SK-N-SH (cell line): ENCODE data around the gene GPATCH2L. TPM values are rescaled to one million over a fixed set of nuclear protein-coding genes. Genes with fewer than 3 reads are reported as not detected.

Experiments used
- CTCF ChIA-PET: fragments of 300-600, 350-600 bp; formaldehyde crosslinking; extraction: SDS; loops from one replicate; lab custom pipeline; 2021; lab: Yijun Ruan, JAX
- POLR2A ChIA-PET: fragments of 350-600 bp; sonication (Branson Sonifier 250); formaldehyde crosslinking; extraction: SDS; loops from one replicate; lab custom pipeline; 2020; ENCODE audit warnings: antibody characterized with exemption, inconsistent platforms; lab: Yijun Ruan, JAX
- DNase-seq: peaks from one replicate; pipeline ENCODE4 v3.0.0; 2012
- H2AFZ ChIP-seq: fragments of 200-600 bp; sonication (generic); 2 replicates; pipeline ENCODE4 v1.8.1; 2016; ENCODE audit warnings: antibody characterized with exemption, mild to moderate bottlenecking, low read depth
- H3F3A ChIP-seq: fragments of 200-600 bp; sonication (generic); replicated peaks from 2 replicates; pipeline ENCODE3; 2016; ENCODE audit warnings: antibody characterized with exemption, mild to moderate bottlenecking; ENCODE audit not compliant: insufficient read depth
- H3K27ac ChIP-seq, 2 experiments: fragments of 200-500 bp in 1 of 2; fragments of 200-600 bp in 1 of 2; sonication (Bioruptor generic) in 1 of 2; sonication (generic), shearing (Covaris generic) in 1 of 2; 2 replicates each; pipeline versions ENCODE4 v1.5.1 to v1.6.1; 2014 to 2016; ENCODE audit warnings: low read depth in 2 of 2, inconsistent platforms in 1 of 2, low read length in 1 of 2, mild to moderate bottlenecking in 1 of 2, mixed read lengths in 1 of 2
- H3K27me3 ChIP-seq: fragments of 200-600 bp; sonication (generic), shearing (Covaris generic); 2 replicates; pipeline ENCODE4 v1.6.1; 2016; ENCODE audit warnings: mixed run types; ENCODE audit not compliant: insufficient read depth
- H3K36me3 ChIP-seq, 2 experiments: fragments of 200-500 bp in 1 of 2; fragments of 200-600 bp in 1 of 2; sonication (Bioruptor generic) in 1 of 2; sonication (generic) in 1 of 2; replicated peaks in 1 of 2; 2 replicates each; pipeline versions ENCODE3 to v1.5.1; 2014 to 2016; ENCODE audit warnings: low read length in 1 of 2, mild to moderate bottlenecking in 1 of 2; ENCODE audit not compliant: insufficient read depth in 2 of 2, control insufficient read depth in 1 of 2
- H3K4me1 ChIP-seq, 2 experiments: fragments of 200-500 bp in 1 of 2; fragments of 200-600 bp in 1 of 2; sonication (Bioruptor generic) in 1 of 2; sonication (generic), shearing (Covaris generic) in 1 of 2; 2 replicates each; pipeline versions ENCODE4 v1.5.1 to v1.6.1; 2014 to 2016; ENCODE audit warnings: low read depth in 1 of 2, low read length in 1 of 2, mixed run types in 1 of 2; ENCODE audit not compliant: insufficient read depth in 2 of 2, control insufficient read depth in 1 of 2
- H3K4me2 ChIP-seq: fragments of 200-600 bp; sonication (generic), shearing (Covaris generic); 2 replicates; pipeline ENCODE4 v1.6.1; 2017; ENCODE audit warnings: mixed run types
- H3K4me3 ChIP-seq, 2 experiments: fragments of 200-500 bp in 1 of 2; fragments of 200-600 bp in 1 of 2; sonication (Bioruptor generic) in 1 of 2; sonication (generic), shearing (Covaris generic) in 1 of 2; 2 replicates each; pipeline versions ENCODE4 v1.5.1 to v1.8.1; 2014 to 2016; ENCODE audit warnings: low read depth in 2 of 2, inconsistent platforms in 1 of 2, low read length in 1 of 2, mild to moderate bottlenecking in 1 of 2, mixed read lengths in 1 of 2, moderate library complexity in 1 of 2
- H3K79me2 ChIP-seq: fragments of 200-600 bp; sonication (generic); 2 replicates; pipeline ENCODE4 v1.8.1; 2017; ENCODE audit warnings: mild to moderate bottlenecking; ENCODE audit not compliant: insufficient read depth
- H3K9ac ChIP-seq: fragments of 200-600 bp; sonication (generic); 2 replicates; pipeline ENCODE4 v1.6.1; 2017; ENCODE audit warnings: mixed run types
- H3K9me2 ChIP-seq: fragments of 200-600 bp; sonication (generic); 2 replicates; pipeline ENCODE4 v1.6.1; 2017; ENCODE audit warnings: mixed run types
- H3K9me3 ChIP-seq: fragments of 200-600 bp; sonication (generic); 2 replicates; pipeline ENCODE4 v1.6.1; 2017; ENCODE audit warnings: mixed run types, mild to moderate bottlenecking, moderate library complexity
- H4K20me1 ChIP-seq: fragments of 200-600 bp; sonication (generic); 2 replicates; pipeline ENCODE4 v1.6.1; 2017; ENCODE audit warnings: mild to moderate bottlenecking, mixed run types; ENCODE audit not compliant: insufficient read depth
- EP300 ChIP-seq, 2 experiments: IDR thresholded peaks; 2 replicates each; pipeline versions ENCODE4 v1.4.0 to v1.6.1; 2012; ENCODE audit warnings: borderline replicate concordance in 1 of 2, low read depth in 1 of 2, low read length in 1 of 2
- FOSL2 ChIP-seq: IDR thresholded peaks from 2 replicates; pipeline ENCODE4 v1.4.0; 2012; ENCODE audit warnings: low read depth, mild to moderate bottlenecking, moderate library complexity, borderline replicate concordance
- FOXM1 ChIP-seq: IDR thresholded peaks from 2 replicates; pipeline ENCODE4 v1.4.0; 2012; ENCODE audit warnings: low read depth, mild to moderate bottlenecking
- GATA2 ChIP-seq: sonication (generic); formaldehyde crosslinking; IDR thresholded peaks from 2 replicates; pipeline ENCODE4 v1.5.0; 2020; ENCODE audit warnings: mild to moderate bottlenecking, missing genetic modification reagents
- MXI1 ChIP-seq: IDR thresholded peaks from 2 replicates; pipeline ENCODE4 v1.6.1; 2012; ENCODE audit warnings: mild to moderate bottlenecking, low read depth, low read length, improper control_type of control experiment
- POLR2AphosphoS5 ChIP-seq: IDR thresholded peaks from 2 replicates; pipeline ENCODE4 v1.6.1; 2012; ENCODE audit warnings: low read depth, low read length
- RFX5 ChIP-seq: IDR thresholded peaks from 2 replicates; pipeline ENCODE4 v1.6.1; 2012; ENCODE audit warnings: mild to moderate bottlenecking, improper control_type of control experiment, low read length
- SIN3A ChIP-seq: IDR thresholded peaks from 2 replicates; pipeline ENCODE4 v1.6.1; 2012; ENCODE audit warnings: low read depth, mild to moderate bottlenecking, low read length, moderate library complexity, borderline replicate concordance
- SMC3 ChIP-seq: IDR thresholded peaks from 2 replicates; pipeline ENCODE4 v1.6.1; 2012; ENCODE audit warnings: low read depth, low read length, improper control_type of control experiment
- TAF1 ChIP-seq: IDR thresholded peaks from 2 replicates; pipeline ENCODE4 v1.6.1; 2012; ENCODE audit warnings: low read depth, mild to moderate bottlenecking, low read length, moderate library complexity, borderline replicate concordance
- WGBS: methylation state at CpG from one replicate; pipeline ENCODE4 v1.1.6; 2017; ENCODE audit warnings: low lambda C conversion rate; 5-methylcytosine and 5-hydroxymethylcytosine counted together
- polyA plus RNA-seq, 3 experiments: library from polyadenylated mRNA; depleted of rRNA; stranded (reverse); fragments of >200 nt; gene quantifications; 2 replicates each; pipeline ENCODE4 v1.2.3, GENCODE V29; 2012
- TF ChIP-seq, protein P1 (sequence below): IDR thresholded peaks from 2 replicates; pipeline ENCODE4 v1.6.1; 2012; ENCODE audit warnings: mild to moderate bottlenecking, low read depth, low read length, moderate library complexity
- TF ChIP-seq, protein P2 (sequence below): IDR thresholded peaks from 2 replicates; pipeline ENCODE4 v1.4.0; 2012; ENCODE audit warnings: low read depth
- TF ChIP-seq, protein P3 (sequence below): IDR thresholded peaks from 2 replicates; pipeline ENCODE4 v1.4.0; 2012; ENCODE audit warnings: low read depth, borderline replicate concordance
- TF ChIP-seq, protein P4 (sequence below): fragments of 150-350 bp; IDR thresholded peaks from 2 replicates; pipeline ENCODE4 v1.6.1; 2016; ENCODE audit warnings: mild to moderate bottlenecking, low read depth, low read length
- TF ChIP-seq, protein P5 (sequence below): IDR thresholded peaks from 2 replicates; pipeline ENCODE4; 2012

GPATCH2L gene
- polyA plus RNA-seq, 1 of the 3 experiments (the other 2 are of a cell fraction): 17.7 TPM

DNA sequence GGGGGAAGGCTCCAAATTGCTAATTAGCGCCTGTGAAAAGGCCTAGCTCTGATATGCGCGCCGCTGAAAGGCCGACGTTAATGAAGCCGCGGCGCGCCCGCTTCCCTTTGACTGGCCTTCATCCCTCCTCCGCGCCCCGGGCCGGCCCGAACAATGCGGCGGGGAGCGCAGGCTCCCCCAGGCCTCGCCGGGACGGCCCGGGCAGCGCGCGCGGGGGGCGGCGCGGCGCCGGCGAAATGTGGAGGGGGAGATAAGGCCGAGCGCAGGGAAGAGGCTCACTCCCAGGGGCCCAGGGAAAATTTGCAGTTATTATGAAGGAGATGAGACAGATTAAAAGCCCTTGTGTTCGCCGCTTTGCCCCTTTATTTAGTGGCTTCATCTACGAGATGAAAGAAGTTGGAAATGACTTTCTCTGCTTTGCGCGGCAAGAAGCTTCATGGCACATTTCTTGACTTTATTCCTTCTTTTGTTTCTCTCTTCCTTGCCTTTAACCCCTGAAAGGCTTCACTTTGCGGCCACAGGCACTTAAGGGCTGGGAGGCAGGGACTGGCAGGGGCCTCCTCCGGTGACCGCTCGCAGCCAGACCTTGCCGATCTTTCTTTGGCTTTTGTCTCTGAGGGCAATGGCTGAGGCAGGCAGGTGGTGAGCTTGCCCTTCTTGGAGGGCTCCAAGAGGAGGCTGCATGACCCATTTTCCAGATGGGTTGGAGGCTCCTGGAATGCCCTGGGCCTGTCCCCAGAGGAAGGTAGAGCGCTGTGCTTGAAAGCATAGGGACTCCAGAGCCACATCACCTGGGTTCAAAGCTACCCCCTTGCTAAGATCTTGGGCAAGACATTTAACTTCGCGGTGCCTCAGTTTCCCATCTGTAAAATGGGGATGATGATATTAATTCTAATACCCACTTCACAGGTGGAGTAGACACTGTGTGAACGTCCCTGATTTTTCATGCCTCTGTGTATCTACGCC lies 12.7 kb upstream of the GPATCH2L start:
- CTCF ChIA-PET: interaction anchor here (0.8 to 1.5 kb wide), 4 partner anchors 62 to 506 kb away, joined by 3 to 9 read pairs (median 3); no protein-coding TSS in a partner anchor
- TF ChIP-seq TAF1 (no peak), SIN3A (no peak), FOSL2 (no peak), SMC3 (no peak), FOXM1 (no peak), GATA2 (CRISPR knock-in tag) (no peak), EP300 (IDR thresholded peaks at IDR 0.05; ENCODE audit: borderline replicate concordance in 1 of 2, low read depth in 1 of 2, low read length in 1 of 2) (no peak), RFX5 (no peak), POLR2AphosphoS5 (no peak), MXI1 (no peak)
- TF ChIP-seq, protein P1, sequence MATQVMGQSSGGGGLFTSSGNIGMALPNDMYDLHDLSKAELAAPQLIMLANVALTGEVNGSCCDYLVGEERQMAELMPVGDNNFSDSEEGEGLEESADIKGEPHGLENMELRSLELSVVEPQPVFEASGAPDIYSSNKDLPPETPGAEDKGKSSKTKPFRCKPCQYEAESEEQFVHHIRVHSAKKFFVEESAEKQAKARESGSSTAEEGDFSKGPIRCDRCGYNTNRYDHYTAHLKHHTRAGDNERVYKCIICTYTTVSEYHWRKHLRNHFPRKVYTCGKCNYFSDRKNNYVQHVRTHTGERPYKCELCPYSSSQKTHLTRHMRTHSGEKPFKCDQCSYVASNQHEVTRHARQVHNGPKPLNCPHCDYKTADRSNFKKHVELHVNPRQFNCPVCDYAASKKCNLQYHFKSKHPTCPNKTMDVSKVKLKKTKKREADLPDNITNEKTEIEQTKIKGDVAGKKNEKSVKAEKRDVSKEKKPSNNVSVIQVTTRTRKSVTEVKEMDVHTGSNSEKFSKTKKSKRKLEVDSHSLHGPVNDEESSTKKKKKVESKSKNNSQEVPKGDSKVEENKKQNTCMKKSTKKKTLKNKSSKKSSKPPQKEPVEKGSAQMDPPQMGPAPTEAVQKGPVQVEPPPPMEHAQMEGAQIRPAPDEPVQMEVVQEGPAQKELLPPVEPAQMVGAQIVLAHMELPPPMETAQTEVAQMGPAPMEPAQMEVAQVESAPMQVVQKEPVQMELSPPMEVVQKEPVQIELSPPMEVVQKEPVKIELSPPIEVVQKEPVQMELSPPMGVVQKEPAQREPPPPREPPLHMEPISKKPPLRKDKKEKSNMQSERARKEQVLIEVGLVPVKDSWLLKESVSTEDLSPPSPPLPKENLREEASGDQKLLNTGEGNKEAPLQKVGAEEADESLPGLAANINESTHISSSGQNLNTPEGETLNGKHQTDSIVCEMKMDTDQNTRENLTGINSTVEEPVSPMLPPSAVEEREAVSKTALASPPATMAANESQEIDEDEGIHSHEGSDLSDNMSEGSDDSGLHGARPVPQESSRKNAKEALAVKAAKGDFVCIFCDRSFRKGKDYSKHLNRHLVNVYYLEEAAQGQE: no peak
- TF ChIP-seq, protein P2, sequence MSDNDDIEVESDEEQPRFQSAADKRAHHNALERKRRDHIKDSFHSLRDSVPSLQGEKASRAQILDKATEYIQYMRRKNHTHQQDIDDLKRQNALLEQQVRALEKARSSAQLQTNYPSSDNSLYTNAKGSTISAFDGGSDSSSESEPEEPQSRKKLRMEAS: no peak
- TF ChIP-seq, protein P3, sequence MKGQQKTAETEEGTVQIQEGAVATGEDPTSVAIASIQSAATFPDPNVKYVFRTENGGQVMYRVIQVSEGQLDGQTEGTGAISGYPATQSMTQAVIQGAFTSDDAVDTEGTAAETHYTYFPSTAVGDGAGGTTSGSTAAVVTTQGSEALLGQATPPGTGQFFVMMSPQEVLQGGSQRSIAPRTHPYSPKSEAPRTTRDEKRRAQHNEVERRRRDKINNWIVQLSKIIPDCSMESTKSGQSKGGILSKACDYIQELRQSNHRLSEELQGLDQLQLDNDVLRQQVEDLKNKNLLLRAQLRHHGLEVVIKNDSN: no peak
- TF ChIP-seq, protein P4, sequence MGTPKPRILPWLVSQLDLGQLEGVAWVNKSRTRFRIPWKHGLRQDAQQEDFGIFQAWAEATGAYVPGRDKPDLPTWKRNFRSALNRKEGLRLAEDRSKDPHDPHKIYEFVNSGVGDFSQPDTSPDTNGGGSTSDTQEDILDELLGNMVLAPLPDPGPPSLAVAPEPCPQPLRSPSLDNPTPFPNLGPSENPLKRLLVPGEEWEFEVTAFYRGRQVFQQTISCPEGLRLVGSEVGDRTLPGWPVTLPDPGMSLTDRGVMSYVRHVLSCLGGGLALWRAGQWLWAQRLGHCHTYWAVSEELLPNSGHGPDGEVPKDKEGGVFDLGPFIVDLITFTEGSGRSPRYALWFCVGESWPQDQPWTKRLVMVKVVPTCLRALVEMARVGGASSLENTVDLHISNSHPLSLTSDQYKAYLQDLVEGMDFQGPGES: no peak
- TF ChIP-seq, protein P5, sequence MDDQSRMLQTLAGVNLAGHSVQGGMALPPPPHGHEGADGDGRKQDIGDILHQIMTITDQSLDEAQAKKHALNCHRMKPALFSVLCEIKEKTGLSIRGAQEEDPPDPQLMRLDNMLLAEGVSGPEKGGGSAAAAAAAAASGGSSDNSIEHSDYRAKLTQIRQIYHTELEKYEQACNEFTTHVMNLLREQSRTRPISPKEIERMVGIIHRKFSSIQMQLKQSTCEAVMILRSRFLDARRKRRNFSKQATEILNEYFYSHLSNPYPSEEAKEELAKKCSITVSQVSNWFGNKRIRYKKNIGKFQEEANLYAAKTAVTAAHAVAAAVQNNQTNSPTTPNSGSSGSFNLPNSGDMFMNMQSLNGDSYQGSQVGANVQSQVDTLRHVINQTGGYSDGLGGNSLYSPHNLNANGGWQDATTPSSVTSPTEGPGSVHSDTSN: no peak
- H3F3A ChIP-seq: no peaks in the 10 kb centered on the region
- no peaks in the 10 kb centered on the region for H3K9me2 ChIP-seq
- no peak overlapping the region for H3K27ac ChIP-seq
- whole genome bisulfite sequencing: 28% methylated on average over 45 of the region's 50 CpGs
- peak overlapping the region; percentile 56; the same call in 1 of the 2 replicates for H2AFZ ChIP-seq
- POLR2A ChIA-PET: no interaction called here
- H3K36me3 ChIP-seq: no peaks in the 10 kb centered on the region
- no peaks in the 10 kb centered on the region for H3K9me3 ChIP-seq
- DNase-seq: peak; percentile 69
- H3K27me3 ChIP-seq: peaks cover 61% of the 10 kb centered on the region
- peak overlapping the region in 1 of 2 experiments; percentile 12; a peak in 1 of 4 replicates for H3K4me3 ChIP-seq
- H3K79me2 ChIP-seq: no peaks in the 10 kb centered on the region
- H4K20me1 ChIP-seq: no peaks in the 10 kb centered on the region
- H3K4me2 ChIP-seq: peak overlapping the region; percentile 41; the same call in 1 of the 2 replicates
- H3K4me1 ChIP-seq: peaks cover 0 to 4% of the 10 kb centered on the region in 2 experiments; a peak in 1 of 4 replicates
- no peak overlapping the region for H3K9ac ChIP-seq
